ENCODE measurements around the gene TBC1D9. TPM values are rescaled to one million over a fixed set of nuclear protein-coding genes. Genes with fewer than 3 reads are reported as not detected.
"Not testable (repeated sequence)": the region's sequence is repeated elsewhere in the genome, so short reads cannot be mapped to it uniquely, and the experiment has no call there.

The TBC1D9 gene
- total and polyA plus RNA-seq, 9 donors = 13.2 to 28.8 (median 21.4) TPM

GRCh38 chr4:140748171-140748570, 8.0 kb downstream of the TBC1D9 start:
- no peak overlapping the region for H3K27ac ChIP-seq
- peaks cover 3% of the 10 kb centered on the region for H3K4me1 ChIP-seq (ENCODE audit: insufficient read depth)
- no peak for DNase-seq
- TF ChIP-seq CTCF (IDR thresholded peaks at IDR 0.05) (no peak), EP300 (IDR thresholded peaks at IDR 0.05) (no peak)
- no peak overlapping the region for H3K4me3 ChIP-seq
- WGBS, 3 donors = 95 to 98% (median 98%) methylated on average over 1 of the region's 1 CpG
- no peaks in the 10 kb centered on the region for H3K36me3 ChIP-seq
- no peaks in the 10 kb centered on the region for H3K27me3 ChIP-seq
- intact Hi-C loops (cut with DNase I) = no loop called here
- no peaks in the 10 kb centered on the region for H3K9me3 ChIP-seq

- H3K36me3 ChIP-seq; DNase-seq; intact Hi-C loops (cut with DNase I); H3K4me1 ChIP-seq (ENCODE audit: insufficient read depth); H3K9me3 ChIP-seq; H3K27me3 ChIP-seq; H3K4me3 ChIP-seq; H3K27ac ChIP-seq: not testable (repeated sequence)
- 93 to 95% (median 94%) methylated on average over 7 of the region's 7 CpGs for WGBS, 3 donors
Observed at GRCh38 chr4:140746546-140746945, 9.6 kb downstream of the TBC1D9 start.

- intact Hi-C loops (cut with DNase I) = no loop called here
- no peak overlapping the region for H3K27ac ChIP-seq
- no peaks in the 10 kb centered on the region for H3K36me3 ChIP-seq
- H3K9me3 ChIP-seq = no peaks in the 10 kb centered on the region
- WGBS, 3 donors = 99 to 100% (median 99%) methylated on average over 3 of the region's 3 CpGs
- H3K27me3 ChIP-seq = no peaks in the 10 kb centered on the region
- DNase-seq = no peak
- no peak overlapping the region for H3K4me3 ChIP-seq
- TF ChIP-seq EP300 (IDR thresholded peaks at IDR 0.05) = no peak
- TF ChIP-seq CTCF (IDR thresholded peaks at IDR 0.05) = no peak
- no peak for TF ChIP-seq POLR2A (IDR thresholded peaks at IDR 0.05)
- peaks cover 6% of the 10 kb centered on the region for H3K4me1 ChIP-seq (ENCODE audit: insufficient read depth)
Observed at GRCh38 chr4:140744421-140744820, 11.8 kb downstream of the TBC1D9 start.

- H3K27ac ChIP-seq = no peak overlapping the region
- no peaks in the 10 kb centered on the region for H3K27me3 ChIP-seq
- H3K9me3 ChIP-seq = no peaks in the 10 kb centered on the region
- H3K4me3 ChIP-seq = no peak overlapping the region
- H3K4me1 ChIP-seq (ENCODE audit: insufficient read depth) = peaks cover 8% of the 10 kb centered on the region
- whole genome bisulfite sequencing, 3 donors = 21 to 32% (median 30%) methylated on average over 4 of the region's 4 CpGs
- H3K36me3 ChIP-seq = no peaks in the 10 kb centered on the region
- no peak for TF ChIP-seq EP300 (IDR thresholded peaks at IDR 0.05)
- TF ChIP-seq CTCF (IDR thresholded peaks at IDR 0.05) = no peak
- no peak for TF ChIP-seq POLR2A (IDR thresholded peaks at IDR 0.05)
- intact Hi-C loops (cut with DNase I) = no loop called here
- no peak for DNase-seq
Observed at GRCh38 chr4:140743194-140743931, 12.8 kb downstream of the TBC1D9 start.

- Histone ChIP-seq H3K4me3 (no peak overlapping the region), H3K4me1 (ENCODE audit: insufficient read depth) (peaks cover 9% of the 10 kb centered on the region), H3K27me3 (no peaks in the 10 kb centered on the region), H3K9me3 (no peaks in the 10 kb centered on the region), H3K27ac (no peak overlapping the region), H3K36me3 (no peaks in the 10 kb centered on the region)
- DNase-seq = no peak
- intact Hi-C loops (cut with DNase I) = no loop called here
- TF ChIP-seq POLR2A (IDR thresholded peaks at IDR 0.05) (no peak), EP300 (IDR thresholded peaks at IDR 0.05) (no peak), CTCF (IDR thresholded peaks at IDR 0.05) (no peak)
- 89 to 97% (median 97%) methylated on average over 1 of the region's 1 CpG for WGBS, 3 donors
Observed at GRCh38 chr4:140742838-140743193, 13.4 kb downstream of the TBC1D9 start.
